ENCODE results near the gene UBXN2A. TPM values are rescaled to one million over a fixed set of nuclear protein-coding genes. Genes with fewer than 3 reads are reported as not detected.

UBXN2A gene
- total and polyA plus RNA-seq, 2 of the 8 experiments (the other 6 are each of a cell fraction or from before 2014, with no cell fraction given), result 3.6 to 20.4 TPM

DNA sequence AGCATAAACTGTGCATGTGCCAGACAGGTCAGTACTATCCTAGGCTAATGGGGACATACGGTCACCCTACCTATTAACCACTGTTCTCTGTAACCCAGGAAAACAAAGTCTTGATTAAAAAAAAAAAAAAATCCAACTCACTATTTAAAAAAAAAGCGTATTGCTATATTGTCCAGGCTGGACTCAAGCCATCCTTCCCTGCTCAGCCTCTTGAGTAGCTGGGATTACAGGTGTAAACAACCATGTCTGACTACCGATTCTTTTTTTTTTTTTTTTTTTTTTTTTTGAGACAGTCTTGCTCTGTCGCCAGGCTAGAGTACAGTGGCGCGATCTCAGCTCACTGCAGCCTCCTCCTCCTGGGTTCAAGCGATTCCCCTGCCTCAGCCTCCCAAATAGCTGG, 24.9 kb upstream of the UBXN2A start (continued):
- TF ChIP-seq, protein P1, sequence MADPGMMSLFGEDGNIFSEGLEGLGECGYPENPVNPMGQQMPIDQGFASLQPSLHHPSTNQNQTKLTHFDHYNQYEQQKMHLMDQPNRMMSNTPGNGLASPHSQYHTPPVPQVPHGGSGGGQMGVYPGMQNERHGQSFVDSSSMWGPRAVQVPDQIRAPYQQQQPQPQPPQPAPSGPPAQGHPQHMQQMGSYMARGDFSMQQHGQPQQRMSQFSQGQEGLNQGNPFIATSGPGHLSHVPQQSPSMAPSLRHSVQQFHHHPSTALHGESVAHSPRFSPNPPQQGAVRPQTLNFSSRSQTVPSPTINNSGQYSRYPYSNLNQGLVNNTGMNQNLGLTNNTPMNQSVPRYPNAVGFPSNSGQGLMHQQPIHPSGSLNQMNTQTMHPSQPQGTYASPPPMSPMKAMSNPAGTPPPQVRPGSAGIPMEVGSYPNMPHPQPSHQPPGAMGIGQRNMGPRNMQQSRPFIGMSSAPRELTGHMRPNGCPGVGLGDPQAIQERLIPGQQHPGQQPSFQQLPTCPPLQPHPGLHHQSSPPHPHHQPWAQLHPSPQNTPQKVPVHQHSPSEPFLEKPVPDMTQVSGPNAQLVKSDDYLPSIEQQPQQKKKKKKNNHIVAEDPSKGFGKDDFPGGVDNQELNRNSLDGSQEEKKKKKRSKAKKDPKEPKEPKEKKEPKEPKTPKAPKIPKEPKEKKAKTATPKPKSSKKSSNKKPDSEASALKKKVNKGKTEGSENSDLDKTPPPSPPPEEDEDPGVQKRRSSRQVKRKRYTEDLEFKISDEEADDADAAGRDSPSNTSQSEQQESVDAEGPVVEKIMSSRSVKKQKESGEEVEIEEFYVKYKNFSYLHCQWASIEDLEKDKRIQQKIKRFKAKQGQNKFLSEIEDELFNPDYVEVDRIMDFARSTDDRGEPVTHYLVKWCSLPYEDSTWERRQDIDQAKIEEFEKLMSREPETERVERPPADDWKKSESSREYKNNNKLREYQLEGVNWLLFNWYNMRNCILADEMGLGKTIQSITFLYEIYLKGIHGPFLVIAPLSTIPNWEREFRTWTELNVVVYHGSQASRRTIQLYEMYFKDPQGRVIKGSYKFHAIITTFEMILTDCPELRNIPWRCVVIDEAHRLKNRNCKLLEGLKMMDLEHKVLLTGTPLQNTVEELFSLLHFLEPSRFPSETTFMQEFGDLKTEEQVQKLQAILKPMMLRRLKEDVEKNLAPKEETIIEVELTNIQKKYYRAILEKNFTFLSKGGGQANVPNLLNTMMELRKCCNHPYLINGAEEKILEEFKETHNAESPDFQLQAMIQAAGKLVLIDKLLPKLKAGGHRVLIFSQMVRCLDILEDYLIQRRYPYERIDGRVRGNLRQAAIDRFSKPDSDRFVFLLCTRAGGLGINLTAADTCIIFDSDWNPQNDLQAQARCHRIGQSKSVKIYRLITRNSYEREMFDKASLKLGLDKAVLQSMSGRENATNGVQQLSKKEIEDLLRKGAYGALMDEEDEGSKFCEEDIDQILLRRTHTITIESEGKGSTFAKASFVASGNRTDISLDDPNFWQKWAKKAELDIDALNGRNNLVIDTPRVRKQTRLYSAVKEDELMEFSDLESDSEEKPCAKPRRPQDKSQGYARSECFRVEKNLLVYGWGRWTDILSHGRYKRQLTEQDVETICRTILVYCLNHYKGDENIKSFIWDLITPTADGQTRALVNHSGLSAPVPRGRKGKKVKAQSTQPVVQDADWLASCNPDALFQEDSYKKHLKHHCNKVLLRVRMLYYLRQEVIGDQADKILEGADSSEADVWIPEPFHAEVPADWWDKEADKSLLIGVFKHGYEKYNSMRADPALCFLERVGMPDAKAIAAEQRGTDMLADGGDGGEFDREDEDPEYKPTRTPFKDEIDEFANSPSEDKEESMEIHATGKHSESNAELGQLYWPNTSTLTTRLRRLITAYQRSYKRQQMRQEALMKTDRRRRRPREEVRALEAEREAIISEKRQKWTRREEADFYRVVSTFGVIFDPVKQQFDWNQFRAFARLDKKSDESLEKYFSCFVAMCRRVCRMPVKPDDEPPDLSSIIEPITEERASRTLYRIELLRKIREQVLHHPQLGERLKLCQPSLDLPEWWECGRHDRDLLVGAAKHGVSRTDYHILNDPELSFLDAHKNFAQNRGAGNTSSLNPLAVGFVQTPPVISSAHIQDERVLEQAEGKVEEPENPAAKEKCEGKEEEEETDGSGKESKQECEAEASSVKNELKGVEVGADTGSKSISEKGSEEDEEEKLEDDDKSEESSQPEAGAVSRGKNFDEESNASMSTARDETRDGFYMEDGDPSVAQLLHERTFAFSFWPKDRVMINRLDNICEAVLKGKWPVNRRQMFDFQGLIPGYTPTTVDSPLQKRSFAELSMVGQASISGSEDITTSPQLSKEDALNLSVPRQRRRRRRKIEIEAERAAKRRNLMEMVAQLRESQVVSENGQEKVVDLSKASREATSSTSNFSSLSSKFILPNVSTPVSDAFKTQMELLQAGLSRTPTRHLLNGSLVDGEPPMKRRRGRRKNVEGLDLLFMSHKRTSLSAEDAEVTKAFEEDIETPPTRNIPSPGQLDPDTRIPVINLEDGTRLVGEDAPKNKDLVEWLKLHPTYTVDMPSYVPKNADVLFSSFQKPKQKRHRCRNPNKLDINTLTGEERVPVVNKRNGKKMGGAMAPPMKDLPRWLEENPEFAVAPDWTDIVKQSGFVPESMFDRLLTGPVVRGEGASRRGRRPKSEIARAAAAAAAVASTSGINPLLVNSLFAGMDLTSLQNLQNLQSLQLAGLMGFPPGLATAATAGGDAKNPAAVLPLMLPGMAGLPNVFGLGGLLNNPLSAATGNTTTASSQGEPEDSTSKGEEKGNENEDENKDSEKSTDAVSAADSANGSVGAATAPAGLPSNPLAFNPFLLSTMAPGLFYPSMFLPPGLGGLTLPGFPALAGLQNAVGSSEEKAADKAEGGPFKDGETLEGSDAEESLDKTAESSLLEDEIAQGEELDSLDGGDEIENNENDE (IDR thresholded peaks at IDR 0.05; ENCODE audit: insufficient replicate concordance, low read length), result no peak
- no peak for TF ChIP-seq BCL11A (IDR thresholded peaks at IDR 0.05; ENCODE audit: low read depth in 2 of 2, low read length in 2 of 2)
- no peak for TF ChIP-seq HDAC2 (IDR thresholded peaks at IDR 0.05; ENCODE audit: borderline replicate concordance in 1 of 2, low read depth in 2 of 2, low read length in 2 of 2)
- TF ChIP-seq PHF8 (conservative IDR thresholded peaks at IDR 0.05; ENCODE audit: low read depth, low read length), result no peak
- no peak for TF ChIP-seq CHD2 (IDR thresholded peaks at IDR 0.05; ENCODE audit: low read length)
- TF ChIP-seq, protein P2, sequence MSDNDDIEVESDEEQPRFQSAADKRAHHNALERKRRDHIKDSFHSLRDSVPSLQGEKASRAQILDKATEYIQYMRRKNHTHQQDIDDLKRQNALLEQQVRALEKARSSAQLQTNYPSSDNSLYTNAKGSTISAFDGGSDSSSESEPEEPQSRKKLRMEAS (IDR thresholded peaks at IDR 0.05), result no peak
- TF ChIP-seq, protein P3, sequence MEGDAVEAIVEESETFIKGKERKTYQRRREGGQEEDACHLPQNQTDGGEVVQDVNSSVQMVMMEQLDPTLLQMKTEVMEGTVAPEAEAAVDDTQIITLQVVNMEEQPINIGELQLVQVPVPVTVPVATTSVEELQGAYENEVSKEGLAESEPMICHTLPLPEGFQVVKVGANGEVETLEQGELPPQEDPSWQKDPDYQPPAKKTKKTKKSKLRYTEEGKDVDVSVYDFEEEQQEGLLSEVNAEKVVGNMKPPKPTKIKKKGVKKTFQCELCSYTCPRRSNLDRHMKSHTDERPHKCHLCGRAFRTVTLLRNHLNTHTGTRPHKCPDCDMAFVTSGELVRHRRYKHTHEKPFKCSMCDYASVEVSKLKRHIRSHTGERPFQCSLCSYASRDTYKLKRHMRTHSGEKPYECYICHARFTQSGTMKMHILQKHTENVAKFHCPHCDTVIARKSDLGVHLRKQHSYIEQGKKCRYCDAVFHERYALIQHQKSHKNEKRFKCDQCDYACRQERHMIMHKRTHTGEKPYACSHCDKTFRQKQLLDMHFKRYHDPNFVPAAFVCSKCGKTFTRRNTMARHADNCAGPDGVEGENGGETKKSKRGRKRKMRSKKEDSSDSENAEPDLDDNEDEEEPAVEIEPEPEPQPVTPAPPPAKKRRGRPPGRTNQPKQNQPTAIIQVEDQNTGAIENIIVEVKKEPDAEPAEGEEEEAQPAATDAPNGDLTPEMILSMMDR (IDR thresholded peaks at IDR 0.05; ENCODE audit: control extremely low read depth in 1 of 3, insufficient read depth in 1 of 3, low read depth in 1 of 3, low read length in 3 of 3), result no peak
- no peak for TF ChIP-seq KDM5A (IDR thresholded peaks at IDR 0.05; ENCODE audit: low read length)
- TF ChIP-seq SRF (IDR thresholded peaks at IDR 0.05; ENCODE audit: low read depth, low read length), result no peak

Data from H1 (cell line).